Neural crest cell (in vitro differentiated cells): ENCODE data around the gene PTPN5. TPM values are rescaled to one million over a fixed set of nuclear protein-coding genes. Genes with fewer than 3 reads are reported as not detected.

ENCODE experiments used
- DNase-seq: peaks from one replicate; pipeline ENCODE4 v3.0.0; 2021; ENCODE audit warnings: low read depth, mixed read lengths, low spot score
- H3K27ac Mint-ChIP-seq: one replicate; pipeline ENCODE4 v1.8.0; 2021; ENCODE audit warnings: mild to moderate bottlenecking, mixed read lengths; ENCODE audit not compliant: unreplicated experiment
- H3K27me3 Mint-ChIP-seq: 2 replicates; pipeline ENCODE4 v1.8.0; 2021; ENCODE audit warnings: low read depth, mild to moderate bottlenecking, mixed read lengths
- H3K36me3 Mint-ChIP-seq: 2 replicates; pipeline ENCODE4 v1.8.0; 2021; ENCODE audit warnings: low read depth, mild to moderate bottlenecking, mixed read lengths
- H3K4me1 Mint-ChIP-seq: 2 replicates; pipeline ENCODE4 v1.8.0; 2021; ENCODE audit warnings: mixed read lengths
- H3K4me3 Mint-ChIP-seq: one replicate; pipeline ENCODE4 v1.8.0; 2021; ENCODE audit warnings: mild to moderate bottlenecking, mixed read lengths
- H3K9me3 Mint-ChIP-seq: 2 replicates; pipeline ENCODE4 v1.8.0; 2021; ENCODE audit warnings: mixed read lengths
- CTCF ChIP-seq: fragments of 200-600 bp; sonication (generic); conservative IDR thresholded peaks from 2 replicates; pipeline ENCODE4 v1.5.0; 2021; ENCODE audit warnings: antibody characterized with exemption, mild to moderate bottlenecking
- total RNA-seq: library from RNA; stranded (reverse); gene quantifications from 2 replicates; pipeline ENCODE4 v1.2.1, GENCODE V29; 2021

PTPN5 gene
- total RNA-seq, 1 donor from 2014 or later = 6.1 TPM

DNA sequence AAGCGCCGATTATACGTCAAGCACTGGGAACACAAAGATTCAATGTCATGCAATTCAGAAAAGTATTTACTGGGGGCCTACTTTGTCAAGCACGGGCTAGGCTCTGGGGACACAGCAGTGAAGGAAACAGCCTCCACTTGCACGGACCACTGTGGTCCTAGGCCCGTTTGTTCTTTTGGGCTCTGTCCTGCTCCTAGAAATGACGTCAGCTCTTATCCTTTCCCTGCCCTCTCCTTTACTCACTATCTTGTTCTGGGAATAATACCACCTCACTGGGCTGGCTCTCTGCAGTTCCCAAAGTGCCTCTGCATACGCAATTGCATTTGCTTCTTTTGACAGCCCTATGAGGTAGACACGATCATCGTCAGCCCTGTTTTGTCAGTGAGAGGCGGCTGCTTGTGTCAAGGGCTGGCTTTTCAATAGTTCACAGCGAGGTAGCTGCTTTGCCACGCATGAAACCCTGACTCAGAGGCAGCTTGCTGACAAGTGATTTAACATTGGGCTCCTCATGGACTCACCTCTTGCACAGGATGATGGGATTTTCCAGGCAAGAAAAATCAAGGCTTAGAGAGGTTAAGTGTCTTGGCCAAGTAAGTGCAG, 42.7 kb downstream of the PTPN5 start:
- Mint-ChIP-seq H3K36me3 (no peaks in the 10 kb centered on the region), H3K4me3 (no peak overlapping the region), H3K4me1 (peaks cover 32% of the 10 kb centered on the region), H3K9me3 (no peaks in the 10 kb centered on the region), H3K27ac (no peak overlapping the region), H3K27me3 (no peaks in the 10 kb centered on the region)
- DNase-seq = no peak
- no peak for TF ChIP-seq CTCF

GRCh38 chr11:18745251-18745650, 46.3 kb downstream of the PTPN5 start:
- Mint-ChIP-seq H3K27ac (peak overlapping the region; percentile 35), H3K9me3 (no peaks in the 10 kb centered on the region), H3K4me3 (no peak overlapping the region), H3K27me3 (no peaks in the 10 kb centered on the region), H3K36me3 (no peaks in the 10 kb centered on the region), H3K4me1 (peaks cover 8% of the 10 kb centered on the region)
- no peak for DNase-seq
- TF ChIP-seq CTCF = no peak

- H3K27me3 Mint-ChIP-seq = no peaks in the 10 kb centered on the region
- H3K36me3 Mint-ChIP-seq = no peaks in the 10 kb centered on the region
- peaks cover 1% of the 10 kb centered on the region for H3K4me1 Mint-ChIP-seq
- no peak overlapping the region for H3K27ac Mint-ChIP-seq
- no peaks in the 10 kb centered on the region for H3K9me3 Mint-ChIP-seq
- no peak overlapping the region for H3K4me3 Mint-ChIP-seq
- no peak for TF ChIP-seq CTCF
- DNase-seq = no peak
Measured at GRCh38 chr11:18743900-18744514, 47.6 kb downstream of the PTPN5 start.

- TF ChIP-seq CTCF = no peak
- no peak for DNase-seq
- Mint-ChIP-seq H3K27ac (no peak overlapping the region), H3K4me3 (no peak overlapping the region), H3K27me3 (no peaks in the 10 kb centered on the region), H3K4me1 (no peaks in the 10 kb centered on the region), H3K36me3 (no peaks in the 10 kb centered on the region), H3K9me3 (no peaks in the 10 kb centered on the region)
Measured at GRCh38 chr11:18743365-18743764, 48.2 kb downstream of the PTPN5 start.

DNA sequence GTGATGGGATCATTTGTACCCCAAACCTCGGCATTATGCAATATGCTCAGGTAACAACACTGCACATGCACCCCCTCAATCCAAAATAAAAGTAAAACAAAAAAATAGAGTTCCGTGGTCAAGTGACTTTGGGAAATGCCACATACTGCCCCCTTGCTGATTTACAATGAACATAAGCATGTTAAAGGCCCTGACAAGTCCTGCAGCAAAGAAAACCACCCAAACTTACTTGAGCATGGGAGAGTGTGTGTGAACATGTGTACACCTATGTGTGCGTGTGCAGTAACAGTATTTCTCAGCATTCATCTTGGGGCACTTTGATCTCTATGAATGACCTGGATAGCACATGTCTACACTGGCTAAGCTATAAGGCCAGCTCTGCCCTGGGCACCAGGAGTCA, 49.8 kb downstream of the PTPN5 start:
- Mint-ChIP-seq H3K27me3 (no peaks in the 10 kb centered on the region), H3K27ac (no peak overlapping the region), H3K4me1 (no peaks in the 10 kb centered on the region), H3K4me3 (no peak overlapping the region), H3K36me3 (no peaks in the 10 kb centered on the region), H3K9me3 (no peaks in the 10 kb centered on the region)
- TF ChIP-seq CTCF = no peak
- DNase-seq = no peak
